Epithelial cell of esophagus (primary cell): Measurements from ENCODE around the gene PELI2.

Source experiments
- DNase-seq: peaks from one replicate; pipeline ENCODE4 v3.0.0; 2010; ENCODE audit warnings: low read depth
- H3K4me3 ChIP-seq: 2 replicates; pipeline ENCODE4 v1.5.1; 2011; ENCODE audit warnings: mild to moderate bottlenecking, low read length, control low read depth
- CTCF ChIP-seq: IDR thresholded peaks from 2 replicates; pipeline ENCODE4 v1.5.1; 2011; ENCODE audit warnings: low read depth, mild to moderate bottlenecking, low read length, control low read depth, inconsistent platforms; ENCODE audit not compliant: insufficient read depth; ENCODE audit errors: missing control alignments

Gene PELI2

GRCh38 chr14:56213306-56213705 is 95.1 kb downstream of the PELI2 start:
- no peak for DNase-seq
- H3K4me3 ChIP-seq, result no peak overlapping the region
- no peak for TF ChIP-seq CTCF

- DNase-seq, result no peak
- no peak for TF ChIP-seq CTCF
- H3K4me3 ChIP-seq, result no peak overlapping the region
Observed at GRCh38 chr14:56215180-56215579, 97.0 kb downstream of the PELI2 start.

- no peak for TF ChIP-seq CTCF
- no peak overlapping the region for H3K4me3 ChIP-seq
- peak; percentile 17 for DNase-seq
Observed at GRCh38 chr14:56216626-56217379, 98.6 kb downstream of the PELI2 start.

GRCh38 chr14:56217380-56218045 is 99.3 kb downstream of the PELI2 start:
- no peak for TF ChIP-seq CTCF
- H3K4me3 ChIP-seq, result no peak overlapping the region
- no peak for DNase-seq

- no peak for TF ChIP-seq CTCF
- H3K4me3 ChIP-seq, result no peak overlapping the region
- DNase-seq, result no peak
Observed at GRCh38 chr14:56219666-56220413, 101.6 kb downstream of the PELI2 start.

GRCh38 chr14:56221382-56222128 is 103.3 kb downstream of the PELI2 start:
- no peak overlapping the region for H3K4me3 ChIP-seq
- DNase-seq, result no peak
- TF ChIP-seq CTCF, result no peak
